Activated CD8-positive, alpha-beta memory T cell treated with anti-CD3 and anti-CD28 coated beads, Interleukin-2, amount 50 U/mL, for 48 hours (primary cell): Measurements from ENCODE around the gene YBX2.

Source experiments
- DNase-seq: peaks from one replicate; pipeline ENCODE4 v3.0.0-alpha.2; 2020

Gene YBX2

DNA sequence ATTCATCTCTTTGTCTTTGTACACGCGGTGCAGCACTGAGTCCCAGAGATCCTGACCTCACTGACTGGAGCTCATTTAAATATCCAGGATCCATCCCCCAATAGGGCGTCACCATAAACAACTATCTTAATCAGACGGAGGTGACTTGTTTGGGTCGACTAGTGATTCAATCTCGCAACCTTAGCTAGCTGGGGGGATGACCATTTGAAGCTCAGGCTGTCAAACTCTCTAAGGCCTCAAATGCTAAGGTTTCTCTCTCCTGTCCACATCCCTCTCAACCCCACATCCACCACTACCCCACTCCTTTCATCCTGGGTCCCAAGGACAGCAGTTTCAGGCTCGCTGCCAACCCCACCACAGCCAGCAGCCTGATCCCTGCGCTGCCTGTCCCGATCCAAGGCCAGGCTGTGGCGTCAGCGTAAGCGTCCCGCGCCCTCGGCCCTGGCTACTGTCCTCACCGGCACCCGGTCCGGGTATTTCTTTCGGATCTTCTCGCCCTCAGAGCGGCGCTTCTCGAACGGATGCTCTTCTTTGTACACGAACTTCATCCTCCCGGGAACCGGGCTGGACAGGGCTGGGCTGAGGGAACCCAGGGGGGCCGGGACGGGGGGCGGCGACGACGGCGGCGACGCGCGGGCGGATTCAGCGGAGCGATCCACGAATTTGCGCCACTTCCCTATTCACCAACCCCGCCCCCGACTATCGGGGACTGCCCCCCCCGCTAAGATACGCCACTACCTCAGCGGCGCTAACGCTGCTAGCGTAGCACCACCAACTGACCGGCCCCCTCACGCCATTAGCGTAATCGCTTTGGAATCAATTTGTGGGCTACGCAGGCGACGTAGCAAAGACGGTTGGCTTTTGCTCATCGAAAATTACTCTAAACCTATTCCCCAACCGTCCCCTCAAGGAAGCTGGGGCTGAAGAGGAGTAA, 52.4 kb downstream of the YBX2 start, which contains the start of gene GABARAP:
GABARAP (minus strand) TSS at position 667 of the 934 bp plus-strand sequence; CDS start at position 548, 119 bp downstream.
- DNase-seq = peak; percentile 99

- DNase-seq = no peak
These were observed 53.2 kb downstream of the YBX2 start for GRCh38 chr17:7241090-7241733.

- no peak for DNase-seq
These were observed 54.1 kb downstream of the YBX2 start for GRCh38 chr17:7240375-7240774.

DNA sequence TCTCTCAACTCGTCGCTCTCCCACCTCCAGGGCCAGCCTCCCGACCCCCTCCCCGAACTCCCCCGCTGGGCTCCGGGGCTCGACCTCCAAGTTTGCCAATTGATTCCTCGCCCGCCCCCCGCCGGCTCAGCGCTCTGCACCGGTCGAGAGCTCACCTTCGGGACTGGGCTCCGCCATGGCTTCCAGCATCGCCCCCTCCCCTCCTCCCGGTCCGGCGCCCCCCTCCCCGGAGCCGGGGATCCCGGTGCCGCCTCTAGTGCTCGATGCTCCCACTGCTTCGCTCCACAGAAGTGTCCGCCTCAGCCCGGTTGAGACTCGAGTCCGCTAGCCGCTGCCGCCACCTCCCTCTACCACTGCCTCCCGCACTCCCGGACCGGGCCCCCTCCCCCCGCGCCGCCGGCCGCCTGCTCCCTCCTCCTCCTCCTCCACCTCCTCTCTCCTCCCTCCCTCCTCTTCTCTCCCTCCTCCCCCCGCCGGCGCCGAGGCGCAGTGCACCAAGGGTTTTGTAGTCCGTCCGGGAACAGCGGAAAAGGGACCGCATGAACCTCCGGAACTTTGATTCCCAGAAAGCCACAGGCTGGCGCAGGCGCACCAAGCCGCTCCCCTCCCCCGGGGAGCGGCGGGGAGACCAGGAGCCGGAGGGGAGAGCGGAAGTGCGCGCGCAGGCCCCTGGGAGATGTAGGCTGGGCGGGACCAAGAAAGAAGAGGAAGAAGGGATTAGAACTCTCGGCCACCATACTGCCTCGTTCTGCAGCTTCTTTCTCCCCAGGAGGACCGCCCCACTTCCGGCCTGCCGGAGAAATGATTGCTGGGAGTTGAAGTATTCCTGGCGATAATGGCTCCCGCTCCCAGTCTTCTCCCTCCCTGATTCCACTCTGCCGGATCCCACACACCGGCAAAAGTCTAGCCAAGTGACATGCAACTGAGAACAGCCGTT, 55.1 kb downstream of the YBX2 start, which contains the start of gene PHF23:
PHF23 (minus strand) TSS at position 367 of the 937 bp plus-strand sequence; CDS start at position 189, 178 bp downstream.
- peak; percentile 98 for DNase-seq

- DNase-seq = no peak
These were observed 55.9 kb downstream of the YBX2 start for GRCh38 chr17:7238420-7239090.
